ENCODE measurements around the gene CIITA.

- TF ChIP-seq POLR2A (IDR thresholded peaks at IDR 0.05), result no peak
- TF ChIP-seq, protein P1, sequence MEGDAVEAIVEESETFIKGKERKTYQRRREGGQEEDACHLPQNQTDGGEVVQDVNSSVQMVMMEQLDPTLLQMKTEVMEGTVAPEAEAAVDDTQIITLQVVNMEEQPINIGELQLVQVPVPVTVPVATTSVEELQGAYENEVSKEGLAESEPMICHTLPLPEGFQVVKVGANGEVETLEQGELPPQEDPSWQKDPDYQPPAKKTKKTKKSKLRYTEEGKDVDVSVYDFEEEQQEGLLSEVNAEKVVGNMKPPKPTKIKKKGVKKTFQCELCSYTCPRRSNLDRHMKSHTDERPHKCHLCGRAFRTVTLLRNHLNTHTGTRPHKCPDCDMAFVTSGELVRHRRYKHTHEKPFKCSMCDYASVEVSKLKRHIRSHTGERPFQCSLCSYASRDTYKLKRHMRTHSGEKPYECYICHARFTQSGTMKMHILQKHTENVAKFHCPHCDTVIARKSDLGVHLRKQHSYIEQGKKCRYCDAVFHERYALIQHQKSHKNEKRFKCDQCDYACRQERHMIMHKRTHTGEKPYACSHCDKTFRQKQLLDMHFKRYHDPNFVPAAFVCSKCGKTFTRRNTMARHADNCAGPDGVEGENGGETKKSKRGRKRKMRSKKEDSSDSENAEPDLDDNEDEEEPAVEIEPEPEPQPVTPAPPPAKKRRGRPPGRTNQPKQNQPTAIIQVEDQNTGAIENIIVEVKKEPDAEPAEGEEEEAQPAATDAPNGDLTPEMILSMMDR (IDR thresholded peaks at IDR 0.05), result no peak
Measured at GRCh38 chr16:10959161-10959560, 82.2 kb downstream of the CIITA start.

Measured in lower leg skin (tissue), 3 donors.